AG09319 (cell line): Measurements from ENCODE around the gene CTDP1.

Source experiments
- DNase-seq: peaks from one replicate; pipeline ENCODE4 v3.0.0-alpha.2; 2010; ENCODE audit warnings: low read depth; ENCODE audit errors: extremely low read depth
- TF ChIP-seq, protein P1 (sequence below): IDR thresholded peaks from 2 replicates; pipeline ENCODE4 v1.5.1; 2011; ENCODE audit warnings: low read depth, mild to moderate bottlenecking, inconsistent platforms, low read length, moderate library complexity

CTDP1 gene

DNA sequence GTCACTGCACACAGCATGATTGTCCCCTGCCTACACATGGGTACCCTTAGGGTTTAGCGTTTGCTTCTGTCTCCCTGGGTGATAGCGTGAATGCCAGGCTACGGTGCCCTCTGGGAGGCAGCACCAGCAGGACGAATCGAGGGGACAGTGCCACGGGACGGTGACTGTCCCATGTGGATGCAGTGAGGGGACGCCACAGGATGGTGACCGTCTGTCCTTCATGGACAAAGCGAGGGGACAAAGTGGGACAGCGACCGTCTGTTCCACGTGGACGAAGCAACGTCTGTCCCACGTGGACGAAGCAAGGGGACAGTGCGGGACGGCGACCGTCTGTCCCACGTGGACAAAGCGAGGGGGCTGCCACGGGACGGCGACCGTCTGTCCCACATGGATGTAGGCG, 25.7 kb downstream of the CTDP1 start:
- no peak for DNase-seq
- TF ChIP-seq, protein P1, sequence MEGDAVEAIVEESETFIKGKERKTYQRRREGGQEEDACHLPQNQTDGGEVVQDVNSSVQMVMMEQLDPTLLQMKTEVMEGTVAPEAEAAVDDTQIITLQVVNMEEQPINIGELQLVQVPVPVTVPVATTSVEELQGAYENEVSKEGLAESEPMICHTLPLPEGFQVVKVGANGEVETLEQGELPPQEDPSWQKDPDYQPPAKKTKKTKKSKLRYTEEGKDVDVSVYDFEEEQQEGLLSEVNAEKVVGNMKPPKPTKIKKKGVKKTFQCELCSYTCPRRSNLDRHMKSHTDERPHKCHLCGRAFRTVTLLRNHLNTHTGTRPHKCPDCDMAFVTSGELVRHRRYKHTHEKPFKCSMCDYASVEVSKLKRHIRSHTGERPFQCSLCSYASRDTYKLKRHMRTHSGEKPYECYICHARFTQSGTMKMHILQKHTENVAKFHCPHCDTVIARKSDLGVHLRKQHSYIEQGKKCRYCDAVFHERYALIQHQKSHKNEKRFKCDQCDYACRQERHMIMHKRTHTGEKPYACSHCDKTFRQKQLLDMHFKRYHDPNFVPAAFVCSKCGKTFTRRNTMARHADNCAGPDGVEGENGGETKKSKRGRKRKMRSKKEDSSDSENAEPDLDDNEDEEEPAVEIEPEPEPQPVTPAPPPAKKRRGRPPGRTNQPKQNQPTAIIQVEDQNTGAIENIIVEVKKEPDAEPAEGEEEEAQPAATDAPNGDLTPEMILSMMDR, result no peak

- TF ChIP-seq, protein P1, result no peak
Observed at GRCh38 chr18:79706006-79706405, 26.4 kb downstream of the CTDP1 start.

DNA sequence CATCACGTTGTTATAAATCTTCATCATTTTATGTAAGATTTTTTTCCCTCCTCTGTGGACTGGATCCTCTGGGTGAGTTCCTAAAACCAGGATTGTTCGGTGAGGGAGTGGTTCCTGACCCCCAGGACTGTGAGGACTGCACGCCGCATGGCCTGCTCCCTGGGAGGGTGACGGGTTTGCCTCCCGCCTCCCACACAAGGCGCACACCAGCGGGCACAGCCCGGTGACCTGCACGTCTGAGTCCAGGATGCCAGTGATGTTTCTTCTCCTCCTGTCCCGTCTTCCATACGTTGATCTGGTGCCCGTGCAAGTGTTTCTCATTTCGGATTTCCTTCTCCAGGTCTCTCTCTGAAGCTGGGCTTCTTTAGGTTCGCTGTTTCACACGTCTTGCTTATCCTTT, 27.1 kb downstream of the CTDP1 start:
- DNase-seq, result no peak
- TF ChIP-seq, protein P1, result no peak

More at GRCh38 chr18:79706006-79706405, 26.4 kb downstream of the CTDP1 start:
- no peak for DNase-seq

GRCh38 chr18:79707239-79707638, 27.6 kb downstream of the CTDP1 start:
- TF ChIP-seq, protein P1, result no peak
- no peak for DNase-seq

- TF ChIP-seq, protein P1, result no peak
- no peak for DNase-seq
Observed at GRCh38 chr18:79707671-79708070, 28.1 kb downstream of the CTDP1 start.

GRCh38 chr18:79708412-79708811, 28.8 kb downstream of the CTDP1 start:
- DNase-seq, result no peak
- TF ChIP-seq, protein P1, result no peak

- DNase-seq, result no peak
- TF ChIP-seq, protein P1, result no peak
Observed at GRCh38 chr18:79712206-79712857, 32.7 kb downstream of the CTDP1 start.
